K562 (cell line): Measurements from ENCODE around the gene DPH2. TPM values are rescaled to one million over a fixed set of nuclear protein-coding genes. Genes with fewer than 3 reads are reported as not detected.

Experiments used
- ARID3B ChIP-seq: fragments of 250-450 bp; sonication (Bioruptor Pico); IDR thresholded peaks from 2 replicates; pipeline ENCODE4 v1.4.0; 2020; ENCODE audit warnings: borderline replicate concordance
- BACH1 ChIP-seq: fragments of 200-800 bp; sonication (Bioruptor generic); IDR thresholded peaks from 2 replicates; pipeline ENCODE4 v1.6.1; 2016; ENCODE audit warnings: missing genetic modification characterization, missing compliant biosample characterization
- CBX5 ChIP-seq: IDR thresholded peaks from 2 replicates; pipeline ENCODE4 v1.6.1; 2014; ENCODE audit warnings: low read depth, borderline replicate concordance
- CEBPZ ChIP-seq: fragments of 150-350 bp; IDR thresholded peaks from 2 replicates; pipeline ENCODE4 v1.6.1; 2014; ENCODE audit warnings: low read depth, mild to moderate bottlenecking, low read length, borderline replicate concordance
- DIDO1 ChIP-seq: fragments of 450-650 bp; IDR thresholded peaks from 2 replicates; pipeline ENCODE4 v1.6.1; 2016; ENCODE audit warnings: low read depth, missing biosample characterization, missing genetic modification characterization
- GATA2 ChIP-seq: sonication (generic); formaldehyde crosslinking; IDR thresholded peaks from 2 replicates; pipeline ENCODE4 v1.4.0; 2020; ENCODE audit warnings: mild to moderate bottlenecking, missing genetic modification reagents
- HCFC1 ChIP-seq: IDR thresholded peaks from 2 replicates; pipeline ENCODE4 v1.6.1; 2012; ENCODE audit warnings: low read depth, low read length, improper control_type of control experiment
- HDAC8 ChIP-seq: fragments of 450-650 bp; IDR thresholded peaks from 2 replicates; pipeline ENCODE4 v1.6.1; 2016; ENCODE audit warnings: mild to moderate bottlenecking, missing genetic modification characterization, moderate library complexity, missing compliant biosample characterization
- HMBOX1 ChIP-seq: sonication (generic); IDR thresholded peaks from 2 replicates; pipeline ENCODE4 v1.6.1; 2016
- HNRNPL ChIP-seq: fragments of 200-400 bp; formaldehyde crosslinking; IDR thresholded peaks from 2 replicates; pipeline ENCODE4 v1.6.1; 2017; ENCODE audit warnings: low read depth, mild to moderate bottlenecking, low read length
- KDM2B ChIP-seq: fragments of 250-450 bp; sonication (Bioruptor Pico); IDR thresholded peaks from 2 replicates; pipeline ENCODE4 v1.8.0; 2021; ENCODE audit warnings: mild to moderate bottlenecking, moderate library complexity
- LCOR ChIP-seq: sonication (generic); formaldehyde crosslinking; IDR thresholded peaks from 2 replicates; pipeline ENCODE4 v1.8.0; 2022; ENCODE audit warnings: mild to moderate bottlenecking, missing genetic modification reagents
- MEIS2 ChIP-seq: fragments of 450-650 bp; IDR thresholded peaks from 2 replicates; pipeline ENCODE4 v1.6.1; 2014; ENCODE audit warnings: mild to moderate bottlenecking; ENCODE audit not compliant: partially characterized antibody
- SAFB ChIP-seq: fragments of 200-400 bp; formaldehyde crosslinking; IDR thresholded peaks from 2 replicates; pipeline ENCODE4 v1.6.1; 2017; ENCODE audit warnings: low read depth, low read length, borderline replicate concordance
- SMAD2 ChIP-seq: fragments of 150-350 bp; IDR thresholded peaks from 2 replicates; pipeline ENCODE4 v1.6.1; 2014; ENCODE audit warnings: low read depth, mild to moderate bottlenecking, low read length
- SRSF1 ChIP-seq: fragments of 200-400 bp; formaldehyde crosslinking; IDR thresholded peaks from 2 replicates; pipeline ENCODE4 v1.6.1; 2017; ENCODE audit warnings: mild to moderate bottlenecking, low read depth, low read length, moderate library complexity
- TSHZ1 ChIP-seq: fragments of 250-450 bp; sonication (Bioruptor Pico); IDR thresholded peaks from 2 replicates; pipeline ENCODE4 v1.4.0; 2020; ENCODE audit warnings: mild to moderate bottlenecking, moderate library complexity
- ZNF764 ChIP-seq: fragments of 250-450 bp; sonication (Bioruptor Pico); IDR thresholded peaks from 2 replicates; pipeline ENCODE4 v1.4.0; 2020; ENCODE audit warnings: low read depth, mild to moderate bottlenecking, moderate library complexity
- polyA plus RNA-seq, 8 experiments: library from polyadenylated mRNA; depleted of rRNA in 4 of 8; stranded (reverse) in 5 of 8; unstranded in 3 of 8; fragments of >200 nt; fragmentation: Nextera tagmentation in 2 of 8; fragmentation: Illumina TruSeq in 1 of 8; extraction: Ambion mirVana in 2 of 8; extraction: Trizol in 1 of 8; gene quantifications; 2 replicates each; pipeline versions ENCODE4 v1.2.1 to v1.2.3, GENCODE V29; 2011 to 2014; ENCODE audit warnings: inconsistent platforms in 1 of 8, missing spikeins in 1 of 8
- total RNA-seq, 7 experiments: library from RNA; depleted of rRNA in 6 of 7; stranded (reverse); fragments of >200 nt in 6 of 7; fragmentation: Illumina TruSeq in 2 of 7; extraction: Trizol in 2 of 7; gene quantifications; 2 replicates each; pipeline versions ENCODE4 v1.2.1 to v1.2.3, GENCODE V29; 2011 to 2021; ENCODE audit warnings: low replicate concordance in 1 of 7

The DPH2 gene
- total and polyA plus RNA-seq, 9 of the 15 experiments (the other 6 are each of a cell fraction or from before 2014, with no cell fraction given): 17.9 to 94.1 (median 68.1) TPM

- TF ChIP-seq BACH1 (tag) (no peak), HCFC1 (peak; percentile 99), HDAC8 (no peak), CBX5 (no peak), KDM2B (CRISPR knock-in tag) (no peak), MEIS2 (peak; percentile 30), DIDO1 (no peak; the same call in 1 of the 2 replicates), ZNF764 (no peak), SMAD2 (no peak), TSHZ1 (CRISPR knock-in tag) (no peak), CEBPZ (no peak), HMBOX1 (no peak), ARID3B (CRISPR knock-in tag) (peak; percentile 27; the same call in 1 of the 2 replicates), HNRNPL (no peak), LCOR (0 out of 2 replicates have a peak, but pooled peaks have one; percentile 19), SRSF1 (no peak), GATA2 (CRISPR knock-in tag) (no peak), SAFB (0 out of 2 replicates have a peak, but pooled peaks have one; percentile 48)
Observed at GRCh38 chr1:43974443-43975248, 4.8 kb downstream of the DPH2 start, which contains the start of gene ATP6V0B (continued).
